ENCODE results near the gene ZMIZ1.

ZMIZ1 gene

GRCh38 chr10:79260811-79261740 lies 192.3 kb downstream of the ZMIZ1 start:
- TF ChIP-seq CTCF (IDR thresholded peaks at IDR 0.05): no peak

GRCh38 chr10:79262131-79262530 lies 193.4 kb downstream of the ZMIZ1 start:
- TF ChIP-seq CTCF (IDR thresholded peaks at IDR 0.05): no peak

GRCh38 chr10:79262959-79263746 lies 194.4 kb downstream of the ZMIZ1 start:
- no peak for TF ChIP-seq CTCF (IDR thresholded peaks at IDR 0.05)

- no peak for TF ChIP-seq CTCF (IDR thresholded peaks at IDR 0.05)
Observed at GRCh38 chr10:79263939-79264338, 195.2 kb downstream of the ZMIZ1 start.

- TF ChIP-seq CTCF (IDR thresholded peaks at IDR 0.05): no peak
Observed at GRCh38 chr10:79264942-79265341, 196.2 kb downstream of the ZMIZ1 start.

- TF ChIP-seq CTCF (IDR thresholded peaks at IDR 0.05): no peak
Observed at GRCh38 chr10:79266084-79266483, 197.3 kb downstream of the ZMIZ1 start.

- no peak for TF ChIP-seq CTCF (IDR thresholded peaks at IDR 0.05)
Observed at GRCh38 chr10:79266543-79267312, 198.0 kb downstream of the ZMIZ1 start.

Data from LNCAP (cell line).